GM12873 (cell line): ENCODE data around the gene NECAB2.

Experiments used
- CTCF ChIP-seq: IDR thresholded peaks from 2 replicates; pipeline ENCODE4 v1.5.1; 2012; ENCODE audit warnings: low read depth, mild to moderate bottlenecking, moderate library complexity, low read length, control low read depth; ENCODE audit not compliant: insufficient read depth; ENCODE audit errors: missing control alignments

The NECAB2 gene

GRCh38 chr16:83973077-83973476 lies 5.0 kb downstream of the NECAB2 start:
- no peak for TF ChIP-seq CTCF

GRCh38 chr16:83973581-83974385 lies 5.7 kb downstream of the NECAB2 start:
- no peak for TF ChIP-seq CTCF

- no peak for TF ChIP-seq CTCF
These were observed 6.4 kb downstream of the NECAB2 start for GRCh38 chr16:83974475-83974874.

GRCh38 chr16:83975590-83976260 lies 7.7 kb downstream of the NECAB2 start:
- TF ChIP-seq CTCF = no peak

GRCh38 chr16:83977056-83977815 lies 9.2 kb downstream of the NECAB2 start:
- TF ChIP-seq CTCF = no peak

- no peak for TF ChIP-seq CTCF
These were observed 10.4 kb downstream of the NECAB2 start for GRCh38 chr16:83978401-83978904.

- no peak for TF ChIP-seq CTCF
These were observed 11.4 kb downstream of the NECAB2 start for GRCh38 chr16:83979441-83979840.
